HCT116 (cell line): ENCODE results near the gene RNF4.

ENCODE experiments used
- POLR2A ChIP-seq: IDR thresholded peaks from 2 replicates; pipeline ENCODE4 v1.7.0; 2011; ENCODE audit warnings: borderline replicate concordance; ENCODE audit not compliant: insufficient read depth, insufficient read length; ENCODE audit errors: extremely low read depth
- POLR2AphosphoS5 ChIP-seq: IDR thresholded peaks from 2 replicates; pipeline ENCODE4 v1.6.1; 2011; ENCODE audit warnings: mild to moderate bottlenecking, low read depth, low read length, moderate library complexity
- RAD21 ChIP-seq: IDR thresholded peaks from 2 replicates; pipeline ENCODE4 v1.6.1; 2012; ENCODE audit warnings: low read depth, mild to moderate bottlenecking
- SRF ChIP-seq: IDR thresholded peaks from 2 replicates; pipeline ENCODE4 v1.6.1; 2012; ENCODE audit warnings: low read depth
- ZNF274 ChIP-seq: fragments of 200-500 bp; sonication (Bioruptor generic); IDR thresholded peaks from 2 replicates; pipeline ENCODE4 v1.6.1; 2014; ENCODE audit warnings: mild to moderate bottlenecking, low read depth, low read length, inconsistent platforms
- TF ChIP-seq, protein P1 (sequence below), 3 experiments: fragments of 200-600 bp in 1 of 3; sonication (generic) in 1 of 3; IDR thresholded peaks in 2 of 3; conservative IDR thresholded peaks in 1 of 3; 2 replicates each; pipeline ENCODE4 v1.5.1; 2012 to 2017; ENCODE audit warnings: low read depth in 2 of 3, low read length in 2 of 3, antibody characterized with exemption in 1 of 3, borderline replicate concordance in 1 of 3, control low read depth in 1 of 3, mild to moderate bottlenecking in 1 of 3, mixed read lengths in 1 of 3, mixed run types in 1 of 3, moderate library complexity in 1 of 3; ENCODE audit not compliant: insufficient read depth in 1 of 3

DNA sequence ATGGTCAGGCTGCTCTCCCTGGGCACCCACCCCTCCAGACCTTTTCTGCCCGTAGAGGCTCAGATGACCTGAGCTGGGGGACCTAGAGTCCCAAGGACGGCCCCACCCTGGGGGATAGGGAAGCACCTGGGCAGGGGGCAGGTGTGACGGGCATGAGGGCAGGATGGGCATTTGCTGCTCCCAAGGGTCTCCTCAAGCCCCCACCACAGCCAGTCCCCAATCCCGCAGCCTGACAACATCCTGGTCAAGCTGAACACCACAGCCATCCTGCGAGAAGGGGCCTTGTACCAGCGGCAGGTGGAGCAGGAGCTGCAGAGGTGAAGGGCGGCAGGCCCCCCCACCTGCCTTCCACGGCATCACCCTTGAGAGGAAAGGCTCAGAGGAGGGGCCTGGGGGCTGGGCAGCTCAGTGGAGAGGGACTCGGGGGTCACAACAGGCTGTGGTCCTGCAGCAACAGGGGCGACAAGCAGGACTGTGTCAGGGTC, 17.8 kb upstream of the RNF4 start:
- TF ChIP-seq, protein P1, sequence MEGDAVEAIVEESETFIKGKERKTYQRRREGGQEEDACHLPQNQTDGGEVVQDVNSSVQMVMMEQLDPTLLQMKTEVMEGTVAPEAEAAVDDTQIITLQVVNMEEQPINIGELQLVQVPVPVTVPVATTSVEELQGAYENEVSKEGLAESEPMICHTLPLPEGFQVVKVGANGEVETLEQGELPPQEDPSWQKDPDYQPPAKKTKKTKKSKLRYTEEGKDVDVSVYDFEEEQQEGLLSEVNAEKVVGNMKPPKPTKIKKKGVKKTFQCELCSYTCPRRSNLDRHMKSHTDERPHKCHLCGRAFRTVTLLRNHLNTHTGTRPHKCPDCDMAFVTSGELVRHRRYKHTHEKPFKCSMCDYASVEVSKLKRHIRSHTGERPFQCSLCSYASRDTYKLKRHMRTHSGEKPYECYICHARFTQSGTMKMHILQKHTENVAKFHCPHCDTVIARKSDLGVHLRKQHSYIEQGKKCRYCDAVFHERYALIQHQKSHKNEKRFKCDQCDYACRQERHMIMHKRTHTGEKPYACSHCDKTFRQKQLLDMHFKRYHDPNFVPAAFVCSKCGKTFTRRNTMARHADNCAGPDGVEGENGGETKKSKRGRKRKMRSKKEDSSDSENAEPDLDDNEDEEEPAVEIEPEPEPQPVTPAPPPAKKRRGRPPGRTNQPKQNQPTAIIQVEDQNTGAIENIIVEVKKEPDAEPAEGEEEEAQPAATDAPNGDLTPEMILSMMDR (IDR thresholded peaks at IDR 0.05 in 2 of 3, conservative IDR thresholded peaks at IDR 0.05 in 1 of 3; ENCODE audit: borderline replicate concordance in 1 of 3, insufficient read depth in 1 of 3, low read depth in 2 of 3, low read length in 2 of 3), result no peak
- no peak for TF ChIP-seq ZNF274
- TF ChIP-seq RAD21, result no peak
- TF ChIP-seq POLR2A, result no peak
- TF ChIP-seq SRF, result no peak
- no peak for TF ChIP-seq POLR2AphosphoS5
